ENCODE data around the gene STON2. TPM values are rescaled to one million over a fixed set of nuclear protein-coding genes. Genes with fewer than 3 reads are reported as not detected.
A peak's percentile ranks its signal among the peaks of the same experiment; 100 is the strongest.

STON2 gene
- total and polyA plus RNA-seq, 7 donors: 4.8 to 147 (median 37.4) TPM

DNA sequence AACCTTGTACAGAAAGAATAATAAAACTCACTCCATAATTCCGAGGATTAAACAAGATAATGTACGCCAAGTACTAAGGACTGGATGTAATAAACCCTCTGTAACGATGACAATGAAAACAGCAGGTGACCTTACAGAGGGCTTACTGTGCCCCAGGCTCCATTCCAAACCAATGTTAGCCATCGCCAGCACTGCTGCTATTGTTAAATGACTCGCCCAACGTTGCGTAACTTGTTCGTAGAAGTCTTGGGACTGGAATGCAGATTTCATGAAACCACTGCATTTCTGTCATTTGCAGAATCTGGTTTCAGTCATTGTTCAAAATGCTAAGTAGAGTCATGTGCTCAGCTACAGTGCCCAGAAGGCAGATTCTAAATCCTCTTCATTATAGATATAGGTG is 728 bp upstream of the STON2 start:
- Histone ChIP-seq H3K27ac (peak overlapping the region; percentile 88), H3K4me3 (no peak overlapping the region), H3K36me3 (ENCODE audit: insufficient read depth in 1 of 2, low read depth in 1 of 2) (peaks cover 0 to 23% of the 10 kb centered on the region in 2 donors), H3K4me1 (peaks cover 40% of the 10 kb centered on the region), H3K9me3 (no peaks in the 10 kb centered on the region), H3K27me3 (ENCODE audit: insufficient read depth in 3 of 3, low read length in 2 of 3) (no peaks in the 10 kb centered on the region)
- 22 to 52% (median 28%) methylated on average over 8 of the region's 8 CpGs for WGBS, 3 donors
- DNase-seq: peak; percentile 81 to 85
- intact Hi-C loops (cut with DNase I): loop anchor here (5.0 kb wide), 2 partner anchors 36 to 46 kb away; no protein-coding TSS in a partner anchor
- TF ChIP-seq, protein P1, sequence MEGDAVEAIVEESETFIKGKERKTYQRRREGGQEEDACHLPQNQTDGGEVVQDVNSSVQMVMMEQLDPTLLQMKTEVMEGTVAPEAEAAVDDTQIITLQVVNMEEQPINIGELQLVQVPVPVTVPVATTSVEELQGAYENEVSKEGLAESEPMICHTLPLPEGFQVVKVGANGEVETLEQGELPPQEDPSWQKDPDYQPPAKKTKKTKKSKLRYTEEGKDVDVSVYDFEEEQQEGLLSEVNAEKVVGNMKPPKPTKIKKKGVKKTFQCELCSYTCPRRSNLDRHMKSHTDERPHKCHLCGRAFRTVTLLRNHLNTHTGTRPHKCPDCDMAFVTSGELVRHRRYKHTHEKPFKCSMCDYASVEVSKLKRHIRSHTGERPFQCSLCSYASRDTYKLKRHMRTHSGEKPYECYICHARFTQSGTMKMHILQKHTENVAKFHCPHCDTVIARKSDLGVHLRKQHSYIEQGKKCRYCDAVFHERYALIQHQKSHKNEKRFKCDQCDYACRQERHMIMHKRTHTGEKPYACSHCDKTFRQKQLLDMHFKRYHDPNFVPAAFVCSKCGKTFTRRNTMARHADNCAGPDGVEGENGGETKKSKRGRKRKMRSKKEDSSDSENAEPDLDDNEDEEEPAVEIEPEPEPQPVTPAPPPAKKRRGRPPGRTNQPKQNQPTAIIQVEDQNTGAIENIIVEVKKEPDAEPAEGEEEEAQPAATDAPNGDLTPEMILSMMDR (IDR thresholded peaks at IDR 0.05): no peak
- peak; percentile 82 to 89 (median 88) for ATAC-seq

DNA sequence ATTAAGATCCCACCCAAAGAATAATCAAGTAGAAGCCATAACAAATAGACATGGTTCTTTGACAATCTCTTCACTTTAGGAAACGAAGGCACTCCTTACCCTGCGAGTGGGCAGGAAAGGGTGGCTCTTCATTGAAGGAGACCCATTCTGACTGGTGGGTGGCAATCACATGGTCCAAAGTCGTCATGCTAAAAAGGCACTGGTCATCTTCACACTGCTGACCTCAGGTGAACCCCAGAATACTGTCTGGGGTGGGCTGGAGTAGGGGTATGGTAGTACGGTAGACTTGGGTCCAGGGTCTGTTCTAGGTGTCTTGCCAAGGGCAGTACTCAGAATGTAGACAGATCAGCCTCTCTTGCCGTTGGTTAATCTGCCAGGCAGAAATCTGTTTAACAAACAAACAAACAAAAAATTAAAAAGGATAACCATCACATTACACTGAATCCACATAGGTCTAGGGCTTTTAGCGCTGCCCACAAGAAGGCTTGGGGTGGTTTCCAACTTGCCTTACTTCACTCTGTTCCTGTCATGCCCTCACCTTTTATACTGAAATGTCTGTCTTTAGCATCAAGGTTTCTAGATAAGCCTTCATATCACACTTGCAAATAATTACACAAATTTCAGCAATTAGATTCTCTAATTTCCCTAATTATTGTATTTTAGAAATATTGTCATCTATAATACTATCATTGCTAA is 1.8 kb downstream of the STON2 start:
- Histone ChIP-seq H3K36me3 (ENCODE audit: insufficient read depth in 1 of 2, low read depth in 1 of 2) (peaks cover 2 to 43% of the 10 kb centered on the region in 2 donors), H3K27me3 (ENCODE audit: insufficient read depth in 3 of 3, low read length in 2 of 3) (no peaks in the 10 kb centered on the region), H3K27ac (no peak overlapping the region), H3K4me1 (peaks cover 40% of the 10 kb centered on the region), H3K9me3 (peaks cover 5% of the 10 kb centered on the region), H3K4me3 (no peak overlapping the region)
- no peak for ATAC-seq
- intact Hi-C loops (cut with DNase I): loop anchor here in 1 of 2 donors (5.0 kb wide), 1 partner anchor 36 kb away; no protein-coding TSS in a partner anchor
- TF ChIP-seq, protein P1 (IDR thresholded peaks at IDR 0.05): no peak
- WGBS, 3 donors: 72 to 80% (median 73%) methylated on average over 6 of the region's 6 CpGs
- no peak for DNase-seq

DNA sequence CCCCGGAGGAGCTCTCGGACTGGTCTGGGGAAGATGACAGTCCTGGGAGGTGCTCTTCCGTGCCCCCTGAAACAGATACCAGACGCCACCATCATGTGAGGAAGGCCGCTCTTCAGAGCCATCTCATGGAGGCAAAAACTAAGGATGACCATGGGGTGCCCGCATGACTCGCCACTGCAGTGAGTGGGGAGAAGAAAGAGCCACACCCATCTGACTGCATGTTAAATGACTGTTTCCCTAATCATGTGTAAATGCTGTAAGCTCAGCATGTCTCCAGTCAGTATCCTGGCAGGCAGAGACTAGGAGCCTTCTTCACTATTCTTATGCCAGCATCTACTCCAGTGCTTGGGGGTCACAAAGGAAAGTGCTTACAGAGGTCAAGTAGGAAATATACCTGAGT is 4.0 kb downstream of the STON2 start:
- intact Hi-C loops (cut with DNase I): loop anchor here in 1 of 2 donors (5.0 kb wide), 1 partner anchor 34 kb away; no protein-coding TSS in a partner anchor

DNA sequence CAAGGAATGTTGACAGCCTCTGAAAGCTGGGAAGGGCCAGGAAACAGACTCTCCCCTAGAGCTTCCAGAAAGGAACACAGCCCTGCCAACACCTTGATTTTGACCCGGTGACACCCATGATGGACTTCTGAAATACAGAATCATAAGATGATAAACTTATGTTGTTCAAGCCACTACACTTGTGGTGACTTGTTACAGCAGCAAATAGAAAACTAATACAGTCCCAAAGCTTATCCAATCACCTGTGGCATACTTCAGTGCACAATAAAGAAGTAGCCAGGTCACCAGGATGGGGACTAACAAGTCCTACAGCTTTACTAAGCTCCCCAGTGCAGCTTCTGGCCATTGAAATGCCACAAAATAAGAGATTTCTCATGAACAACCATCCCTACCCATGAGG is 5.4 kb downstream of the STON2 start:
- Histone ChIP-seq H3K27ac (no peak overlapping the region), H3K4me1 (peaks cover 12% of the 10 kb centered on the region), H3K36me3 (ENCODE audit: insufficient read depth in 1 of 2, low read depth in 1 of 2) (peaks cover 4 to 60% of the 10 kb centered on the region in 2 donors), H3K4me3 (no peak overlapping the region), H3K9me3 (peaks cover 5% of the 10 kb centered on the region), H3K27me3 (ENCODE audit: insufficient read depth in 3 of 3, low read length in 2 of 3) (no peaks in the 10 kb centered on the region)
- no peak for ATAC-seq
- TF ChIP-seq, protein P1 (IDR thresholded peaks at IDR 0.05): no peak
- DNase-seq: no peak
- WGBS, 3 donors: 89 to 100% (median 93%) methylated on average over 1 of the region's 1 CpG
- intact Hi-C loops (cut with DNase I): loop anchor here in 1 of 2 donors (5.0 kb wide), 1 partner anchor 32 kb away; no protein-coding TSS in a partner anchor

More for the DNA sequence above, 4.0 kb downstream of the STON2 start:
- H3K36me3 ChIP-seq (ENCODE audit: insufficient read depth in 1 of 2, low read depth in 1 of 2): peaks cover 2 to 55% of the 10 kb centered on the region in 2 donors
- ATAC-seq: no peak
- no peak overlapping the region for H3K27ac ChIP-seq
- 95 to 98% (median 96%) methylated on average over 7 of the region's 7 CpGs for WGBS, 3 donors
- TF ChIP-seq, protein P1 (IDR thresholded peaks at IDR 0.05): no peak
- no peaks in the 10 kb centered on the region for H3K27me3 ChIP-seq (ENCODE audit: insufficient read depth in 3 of 3, low read length in 2 of 3)
- no peak for DNase-seq
- no peak overlapping the region for H3K4me3 ChIP-seq
- peaks cover 22% of the 10 kb centered on the region for H3K4me1 ChIP-seq
- H3K9me3 ChIP-seq: peaks cover 5% of the 10 kb centered on the region
